HL-60 (cell line): ENCODE data around the gene TLL2.

Experiments
- DNase-seq, 2 experiments: peaks; one replicate each; pipeline ENCODE4 v3.0.0-alpha.2; 2010 to 2020; ENCODE audit warnings: low read depth in 1 of 2, low spot score in 1 of 2
- H3K27ac ChIP-seq: fragments of 250-450 bp; sonication (Bioruptor Pico); replicated peaks from 2 replicates; pipeline ENCODE4 v1.5.1; 2020; ENCODE audit warnings: mild to moderate bottlenecking, moderate library complexity
- H3K27me3 ChIP-seq: fragments of 250-450 bp; sonication (Bioruptor Pico); 2 replicates; pipeline ENCODE4 v1.5.1; 2021; ENCODE audit warnings: mild to moderate bottlenecking, moderate library complexity; ENCODE audit not compliant: insufficient read depth, poor library complexity, severe bottlenecking
- H3K4me3 ChIP-seq: replicated peaks from 2 replicates; pipeline ENCODE4 v1.5.1; 2011; ENCODE audit warnings: mild to moderate bottlenecking, control low read depth, low read length; ENCODE audit not compliant: insufficient read depth
- CTCF ChIP-seq: IDR thresholded peaks from one replicate; pipeline ENCODE4 v1.5.1; 2011; ENCODE audit warnings: low read length, control low read depth, inconsistent platforms; ENCODE audit not compliant: insufficient read depth
- GABPA ChIP-seq: IDR thresholded peaks from 2 replicates; pipeline ENCODE4 v1.6.1; 2012; ENCODE audit warnings: low read depth
- POLR2AphosphoS5 ChIP-seq: IDR thresholded peaks from 2 replicates; pipeline ENCODE4 v1.6.1; 2012; ENCODE audit warnings: low read depth
- SPI1 ChIP-seq: IDR thresholded peaks from 2 replicates; pipeline ENCODE4 v1.6.1; 2012; ENCODE audit warnings: low read depth, mild to moderate bottlenecking, borderline replicate concordance
- TF ChIP-seq, protein P1 (sequence below): IDR thresholded peaks from 2 replicates; pipeline ENCODE4 v1.6.1; 2012; ENCODE audit warnings: low read depth; ENCODE audit not compliant: insufficient replicate concordance

Gene TLL2

DNA sequence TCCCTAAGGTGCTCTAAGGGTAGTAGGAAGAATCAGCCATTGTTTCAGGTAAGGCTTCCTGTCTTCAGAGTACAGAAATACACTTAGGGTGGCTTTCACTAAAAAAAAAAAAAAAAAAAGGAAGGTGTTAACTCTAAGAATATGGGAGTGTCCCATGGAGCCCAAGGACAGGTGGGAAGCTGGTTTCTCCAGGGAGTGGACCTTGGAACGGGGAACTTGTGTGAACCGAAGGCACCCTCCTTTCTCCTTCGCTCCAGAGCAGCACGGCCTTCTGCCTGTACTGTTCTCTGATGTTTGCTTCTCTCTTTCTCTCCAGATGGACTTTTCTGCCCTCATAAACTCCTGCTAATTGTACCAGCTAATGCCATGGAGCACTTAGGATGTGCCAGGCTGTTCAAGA lies 161.1 kb downstream of the TLL2 start:
- no peaks in the 10 kb centered on the region for H3K27me3 ChIP-seq
- TF ChIP-seq GABPA (no peak), SPI1 (no peak)
- TF ChIP-seq, protein P1, sequence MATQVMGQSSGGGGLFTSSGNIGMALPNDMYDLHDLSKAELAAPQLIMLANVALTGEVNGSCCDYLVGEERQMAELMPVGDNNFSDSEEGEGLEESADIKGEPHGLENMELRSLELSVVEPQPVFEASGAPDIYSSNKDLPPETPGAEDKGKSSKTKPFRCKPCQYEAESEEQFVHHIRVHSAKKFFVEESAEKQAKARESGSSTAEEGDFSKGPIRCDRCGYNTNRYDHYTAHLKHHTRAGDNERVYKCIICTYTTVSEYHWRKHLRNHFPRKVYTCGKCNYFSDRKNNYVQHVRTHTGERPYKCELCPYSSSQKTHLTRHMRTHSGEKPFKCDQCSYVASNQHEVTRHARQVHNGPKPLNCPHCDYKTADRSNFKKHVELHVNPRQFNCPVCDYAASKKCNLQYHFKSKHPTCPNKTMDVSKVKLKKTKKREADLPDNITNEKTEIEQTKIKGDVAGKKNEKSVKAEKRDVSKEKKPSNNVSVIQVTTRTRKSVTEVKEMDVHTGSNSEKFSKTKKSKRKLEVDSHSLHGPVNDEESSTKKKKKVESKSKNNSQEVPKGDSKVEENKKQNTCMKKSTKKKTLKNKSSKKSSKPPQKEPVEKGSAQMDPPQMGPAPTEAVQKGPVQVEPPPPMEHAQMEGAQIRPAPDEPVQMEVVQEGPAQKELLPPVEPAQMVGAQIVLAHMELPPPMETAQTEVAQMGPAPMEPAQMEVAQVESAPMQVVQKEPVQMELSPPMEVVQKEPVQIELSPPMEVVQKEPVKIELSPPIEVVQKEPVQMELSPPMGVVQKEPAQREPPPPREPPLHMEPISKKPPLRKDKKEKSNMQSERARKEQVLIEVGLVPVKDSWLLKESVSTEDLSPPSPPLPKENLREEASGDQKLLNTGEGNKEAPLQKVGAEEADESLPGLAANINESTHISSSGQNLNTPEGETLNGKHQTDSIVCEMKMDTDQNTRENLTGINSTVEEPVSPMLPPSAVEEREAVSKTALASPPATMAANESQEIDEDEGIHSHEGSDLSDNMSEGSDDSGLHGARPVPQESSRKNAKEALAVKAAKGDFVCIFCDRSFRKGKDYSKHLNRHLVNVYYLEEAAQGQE, result no peak
- H3K27ac ChIP-seq, result no peak overlapping the region
- no peak for DNase-seq
- H3K4me3 ChIP-seq, result no peak overlapping the region

- no peak for DNase-seq
- Histone ChIP-seq H3K27me3 (no peaks in the 10 kb centered on the region), H3K4me3 (no peak overlapping the region), H3K27ac (no peak overlapping the region)
- TF ChIP-seq CTCF (no peak), GABPA (no peak), POLR2AphosphoS5 (no peak), SPI1 (no peak)
- TF ChIP-seq, protein P1, result no peak
Measured at GRCh38 chr10:96352027-96352426, 161.7 kb downstream of the TLL2 start.

GRCh38 chr10:96346295-96346694 lies 167.4 kb downstream of the TLL2 start:
- no peak for DNase-seq
- no peak overlapping the region for H3K4me3 ChIP-seq
- no peaks in the 10 kb centered on the region for H3K27me3 ChIP-seq
- TF ChIP-seq SPI1, result no peak
- TF ChIP-seq POLR2AphosphoS5, result no peak
- TF ChIP-seq CTCF, result no peak
- TF ChIP-seq, protein P1, result no peak
- TF ChIP-seq GABPA, result no peak
- no peak overlapping the region for H3K27ac ChIP-seq

DNA sequence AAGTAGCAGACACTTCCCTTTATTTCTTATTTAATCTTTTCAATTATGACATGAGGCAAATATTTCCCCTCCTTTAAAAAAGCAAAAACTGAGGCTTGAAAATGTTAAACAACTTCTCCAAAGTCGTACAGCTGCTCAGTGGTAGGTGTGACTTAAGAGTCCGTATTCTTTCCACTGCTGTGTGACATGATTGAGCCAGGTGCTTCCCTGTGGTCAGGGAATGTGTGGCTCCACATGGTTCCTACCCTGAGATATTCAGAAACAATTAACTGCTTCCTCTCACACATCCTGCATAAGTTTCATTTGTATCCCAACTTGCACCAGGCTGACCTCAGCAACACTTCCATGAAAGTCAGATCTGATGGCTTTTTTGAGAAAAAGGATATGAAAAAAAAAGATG lies 168.5 kb downstream of the TLL2 start:
- TF ChIP-seq POLR2AphosphoS5 (no peak), GABPA (no peak), SPI1 (no peak), CTCF (no peak)
- TF ChIP-seq, protein P1, result no peak
- no peak for DNase-seq
- Histone ChIP-seq H3K27me3 (no peaks in the 10 kb centered on the region), H3K27ac (no peak overlapping the region), H3K4me3 (no peak overlapping the region)
